Naive thymus-derived CD4-positive, alpha-beta T cell (primary cell): ENCODE results near the gene RERE. TPM values are rescaled to one million over a fixed set of nuclear protein-coding genes. Genes with fewer than 3 reads are reported as not detected.

Source experiments
- ATAC-seq: fragments of 150-1000 bp; cut with Tn5 transposase; 2 replicates; pipeline ENCODE4 v1.10.0; 2021; ENCODE audit warnings: mild to moderate bottlenecking, moderate library complexity
- CTCF ChIA-PET: fragments of 350-600 bp; sonication (Branson Sonifier 250); formaldehyde crosslinking; loops from one replicate; lab custom pipeline; 2021; ENCODE audit warnings: antibody characterized with exemption; lab: Charles Lee
- POLR2A ChIA-PET: fragments of 350-600 bp; sonication (Branson Sonifier 250); formaldehyde crosslinking; loops from one replicate; lab custom pipeline; 2021; ENCODE audit warnings: antibody characterized with exemption, inconsistent platforms; lab: Charles Lee
- DNase-seq, 9 donors: peaks; one replicate each; pipeline versions ENCODE4 v3.0.0 to v3.0.0-alpha.2; 2020 to 2022; ENCODE audit warnings: mixed read lengths in 1 of 9
- H3K27ac ChIP-seq: one replicate; pipeline ENCODE4 v1.7.0; 2013; ENCODE audit warnings: mild to moderate bottlenecking, low read depth, low read length, moderate library complexity
- H3K27me3 ChIP-seq, 2 donors: one replicate each; pipeline ENCODE4 v1.7.0; 2013; ENCODE audit warnings: low read length in 2 of 2, mild to moderate bottlenecking in 2 of 2, moderate library complexity in 2 of 2; ENCODE audit not compliant: control insufficient read depth in 2 of 2, insufficient read depth in 2 of 2
- H3K36me3 ChIP-seq, 3 experiments: 1 replicate in 2 of 3; 2 replicates in 1 of 3; pipeline ENCODE4 v1.7.0; 2013; ENCODE audit warnings: low read length in 3 of 3, mild to moderate bottlenecking in 3 of 3, moderate library complexity in 1 of 3; ENCODE audit not compliant: insufficient read depth in 3 of 3, control insufficient read depth in 2 of 3
- H3K4me1 ChIP-seq, 2 donors: one replicate each; pipeline ENCODE4 v1.7.0; 2013; ENCODE audit warnings: low read length in 2 of 2, mild to moderate bottlenecking in 2 of 2, moderate library complexity in 1 of 2; ENCODE audit not compliant: control insufficient read depth in 2 of 2, insufficient read depth in 2 of 2
- H3K4me3 ChIP-seq: 2 replicates; pipeline ENCODE4 v1.7.0; 2013; ENCODE audit warnings: mild to moderate bottlenecking, low read length
- H3K9me3 ChIP-seq, 3 experiments: 1 replicate in 2 of 3; 2 replicates in 1 of 3; pipeline ENCODE4 v1.7.0; 2013; ENCODE audit warnings: low read length in 3 of 3; ENCODE audit not compliant: control insufficient read depth in 2 of 3
- H3K27ac Mint-ChIP-seq, 9 donors: one replicate each; pipeline ENCODE4 v1.8.0; 2020 to 2022; ENCODE audit warnings: mixed read lengths in 9 of 9, mild to moderate bottlenecking in 8 of 9, moderate library complexity in 5 of 9, inconsistent platforms in 2 of 9
- H3K27me3 Mint-ChIP-seq, 5 donors: one replicate each; pipeline ENCODE4 v1.8.0; 2021 to 2022; ENCODE audit warnings: mixed read lengths in 5 of 5, mild to moderate bottlenecking in 1 of 5
- H3K36me3 Mint-ChIP-seq, 5 donors: one replicate each; pipeline ENCODE4 v1.8.0; 2020 to 2022; ENCODE audit warnings: mixed read lengths in 5 of 5, mild to moderate bottlenecking in 3 of 5, inconsistent platforms in 1 of 5
- H3K4me1 Mint-ChIP-seq, 7 donors: one replicate each; pipeline ENCODE4 v1.8.0; 2020 to 2022; ENCODE audit warnings: mixed read lengths in 7 of 7, mild to moderate bottlenecking in 3 of 7, inconsistent platforms in 1 of 7
- H3K4me3 Mint-ChIP-seq, 10 donors: one replicate each; pipeline ENCODE4 v1.8.0; 2020 to 2022; ENCODE audit warnings: mild to moderate bottlenecking in 10 of 10, mixed read lengths in 10 of 10, moderate library complexity in 6 of 10, inconsistent platforms in 2 of 10
- H3K9me3 Mint-ChIP-seq, 11 donors: one replicate each; pipeline ENCODE4 v1.8.0; 2020 to 2022; ENCODE audit warnings: mixed read lengths in 11 of 11, mild to moderate bottlenecking in 4 of 11, inconsistent platforms in 1 of 11, moderate library complexity in 1 of 11
- intact Hi-C, 2 donors: fragments of 100-400 bp; cut with micrococcal nuclease; formaldehyde crosslinking; loops; one replicate each; pipeline ENCODE4 v1.15.1; 2023
- polyA plus RNA-seq, 2 donors: library from polyadenylated mRNA; unstranded; fragments of 300-500 nt; fragmentation: Illumina TruSeq; gene quantifications; one replicate each; pipeline ENCODE4 v1.2.3, GENCODE V29; 2021
- total RNA-seq, 6 experiments: library from RNA in 5 of 6; stranded (reverse) in 5 of 6; gene quantifications; 1 replicate in 5 of 6; 2 replicates in 1 of 6; pipeline ENCODE4 v1.2.3 and lab custom pipeline; 2021 to 2026

Gene RERE
- total and polyA plus RNA-seq, 7 experiments from 2014 or later = 7.3 to 114 (median 106) TPM

DNA sequence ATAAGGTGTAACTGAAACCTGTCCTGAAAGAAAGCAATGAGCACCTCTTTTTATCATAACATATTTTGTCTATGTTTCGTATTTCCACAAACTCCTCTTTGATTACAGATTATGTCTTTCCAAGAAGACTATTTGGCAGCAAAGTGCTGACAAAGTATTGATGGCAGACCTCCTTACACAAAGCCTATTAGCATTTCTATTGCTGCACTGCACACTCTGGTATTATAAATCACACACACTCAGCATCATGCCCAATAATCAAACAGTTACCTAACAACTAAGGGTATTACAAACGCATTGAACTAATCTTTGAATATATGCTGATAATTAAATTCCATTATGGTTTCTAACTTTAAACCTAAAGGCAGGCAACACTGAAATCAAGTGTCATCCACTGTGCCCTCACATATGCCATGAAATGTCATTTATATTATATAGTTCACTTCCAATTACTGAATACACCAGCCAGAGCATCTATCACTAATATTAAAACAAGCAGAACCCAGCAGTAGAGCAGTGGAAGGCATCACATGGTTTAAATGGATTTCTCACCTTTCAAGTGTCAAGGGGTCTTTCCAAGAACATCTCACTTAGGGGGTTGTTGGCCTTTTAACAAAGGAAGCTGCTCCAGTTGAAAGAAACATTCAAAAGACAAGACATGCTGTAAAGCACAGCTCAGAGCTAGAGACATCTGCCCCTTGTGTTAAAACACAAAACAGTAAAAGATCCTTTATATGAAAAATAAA lies 239.1 kb downstream of the RERE start:
- no peak overlapping the region for H3K4me3 ChIP-seq
- ChIA-PET POLR2A (interaction anchor here (0.6 kb wide), 1 partner anchor 166 kb away, joined by 3 read pairs; no protein-coding TSS in a partner anchor), CTCF (interaction anchor here (1.0 to 1.1 kb wide), 2 partner anchors 16 to 148 kb away, joined by 3 to 4 read pairs; no protein-coding TSS in a partner anchor)
- no peaks in the 10 kb centered on the region for H3K9me3 Mint-ChIP-seq
- no peak for DNase-seq
- no peaks in the 10 kb centered on the region for H3K27me3 Mint-ChIP-seq
- H3K27ac Mint-ChIP-seq = no peak overlapping the region
- H3K4me1 ChIP-seq = no peaks in the 10 kb centered on the region
- intact Hi-C loops = no loop called here
- H3K36me3 Mint-ChIP-seq = peaks cover 0 to 18% (median 7%) of the 10 kb centered on the region in 5 donors
- H3K27ac ChIP-seq = no peak overlapping the region
- no peaks in the 10 kb centered on the region for H3K9me3 ChIP-seq
- no peaks in the 10 kb centered on the region for H3K36me3 ChIP-seq
- ATAC-seq = no peak
- no peaks in the 10 kb centered on the region for H3K27me3 ChIP-seq
- peaks cover 0 to 9% (median 0%) of the 10 kb centered on the region in 7 donors for H3K4me1 Mint-ChIP-seq
- H3K4me3 Mint-ChIP-seq = no peak overlapping the region

- ATAC-seq (no peak), DNase-seq (no peak)
- Histone ChIP-seq H3K36me3 (no peaks in the 10 kb centered on the region), H3K27ac (no peak overlapping the region), H3K9me3 (no peaks in the 10 kb centered on the region), H3K27me3 (no peaks in the 10 kb centered on the region), H3K4me1 (no peaks in the 10 kb centered on the region), H3K4me3 (no peak overlapping the region)
- ChIA-PET CTCF (no interaction called here), POLR2A (interaction anchor here (1.1 kb wide), 1 partner anchor 10 kb away, joined by 3 read pairs; no protein-coding TSS in a partner anchor)
- H3K36me3 Mint-ChIP-seq = peaks cover 0 to 18% (median 5%) of the 10 kb centered on the region in 5 donors
- no peak overlapping the region for H3K4me3 Mint-ChIP-seq
- no peaks in the 10 kb centered on the region for H3K27me3 Mint-ChIP-seq
- intact Hi-C loops = no loop called here
- no peaks in the 10 kb centered on the region for H3K9me3 Mint-ChIP-seq
- peak overlapping the region in 1 of 9 donors; percentile 64 for H3K27ac Mint-ChIP-seq
- peaks cover 0 to 13% (median 10%) of the 10 kb centered on the region in 7 donors for H3K4me1 Mint-ChIP-seq
Observed at GRCh38 chr1:8574985-8575384, 242.5 kb downstream of the RERE start.

DNA sequence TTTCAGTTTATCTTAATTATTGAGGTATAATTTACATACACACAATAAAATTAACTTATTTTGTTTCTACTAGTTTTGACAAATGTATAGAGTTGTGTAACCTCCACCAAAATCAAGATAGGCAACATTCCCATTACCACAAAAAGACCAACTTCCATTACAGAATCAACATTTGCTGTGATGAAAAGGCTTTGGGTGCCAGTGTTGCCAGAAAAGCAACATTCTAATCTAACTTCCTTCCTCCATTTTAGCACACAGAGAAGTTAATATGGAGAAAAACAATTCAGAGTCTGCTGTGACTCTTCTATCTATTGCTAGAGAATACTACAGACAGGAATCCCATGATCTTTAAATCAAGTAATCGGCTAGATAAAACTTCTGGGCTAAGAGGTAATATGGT lies 245.3 kb downstream of the RERE start:
- Mint-ChIP-seq H3K36me3 (peaks cover 0 to 4% (median 0%) of the 10 kb centered on the region in 5 donors), H3K4me3 (no peak overlapping the region), H3K4me1 (peaks cover 0 to 12% (median 9%) of the 10 kb centered on the region in 7 donors), H3K27ac (peak overlapping the region in 2 of 9 donors; percentile 30 to 54), H3K9me3 (no peaks in the 10 kb centered on the region), H3K27me3 (no peaks in the 10 kb centered on the region)
- intact Hi-C loops = no loop called here
- no peaks in the 10 kb centered on the region for H3K27me3 ChIP-seq
- ChIA-PET POLR2A (no interaction called here), CTCF (no interaction called here)
- DNase-seq (no peak), ATAC-seq (no peak)
- no peaks in the 10 kb centered on the region for H3K9me3 ChIP-seq
- no peaks in the 10 kb centered on the region for H3K36me3 ChIP-seq
- H3K4me3 ChIP-seq = no peak overlapping the region
- no peaks in the 10 kb centered on the region for H3K4me1 ChIP-seq
- H3K27ac ChIP-seq = no peak overlapping the region

- Histone ChIP-seq H3K27ac (no peak overlapping the region), H3K9me3 (no peaks in the 10 kb centered on the region), H3K4me3 (no peak overlapping the region), H3K4me1 (no peaks in the 10 kb centered on the region), H3K27me3 (no peaks in the 10 kb centered on the region), H3K36me3 (no peaks in the 10 kb centered on the region)
- Mint-ChIP-seq H3K9me3 (no peaks in the 10 kb centered on the region), H3K27me3 (no peaks in the 10 kb centered on the region), H3K4me1 (peaks cover 0 to 12% (median 9%) of the 10 kb centered on the region in 7 donors), H3K27ac (peak overlapping the region in 1 of 9 donors; percentile 30), H3K36me3 (peaks cover 0 to 4% (median 0%) of the 10 kb centered on the region in 5 donors), H3K4me3 (no peak overlapping the region)
- ChIA-PET CTCF (interaction anchor here (0.6 to 1.1 kb wide), 4 partner anchors 10 to 557 kb away, joined by 3 to 7 read pairs (median 4); no protein-coding TSS in a partner anchor), POLR2A (no interaction called here)
- DNase-seq = no peak
- ATAC-seq = no peak
- intact Hi-C loops = no loop called here
Observed at GRCh38 chr1:8571200-8571984, 246.0 kb downstream of the RERE start.

DNA sequence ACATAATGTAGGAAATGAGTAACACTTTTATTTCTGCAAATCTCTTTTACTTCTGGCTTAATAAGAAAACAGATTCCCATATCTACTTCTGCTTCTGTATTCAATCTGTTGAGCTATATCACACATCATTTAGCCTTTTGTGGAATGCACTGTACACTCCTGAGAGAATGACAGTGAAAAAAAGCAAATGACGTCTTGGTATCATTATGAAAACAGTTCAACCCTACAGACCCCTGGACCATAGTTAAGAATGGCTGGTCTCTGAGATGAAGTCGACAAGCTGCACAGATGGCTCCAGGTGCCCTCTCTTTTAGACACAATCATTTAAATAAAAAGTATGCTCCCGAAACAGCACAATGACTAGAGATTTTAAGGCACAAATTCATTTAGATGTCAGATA lies 247.0 kb downstream of the RERE start:
- ATAC-seq (no peak), DNase-seq (no peak)
- H3K27me3 ChIP-seq = no peaks in the 10 kb centered on the region
- no peak overlapping the region for H3K27ac ChIP-seq
- ChIA-PET CTCF (interaction anchor here (0.6 to 1.7 kb wide), 5 partner anchors 9 to 556 kb away, joined by 3 to 7 read pairs (median 4); no protein-coding TSS in a partner anchor), POLR2A (interaction anchor here (1.0 kb wide), 1 partner anchor 274 kb away, joined by 3 read pairs; no protein-coding TSS in a partner anchor)
- H3K36me3 ChIP-seq = no peaks in the 10 kb centered on the region
- Mint-ChIP-seq H3K36me3 (peaks cover 0 to 4% (median 0%) of the 10 kb centered on the region in 5 donors), H3K4me3 (no peak overlapping the region), H3K4me1 (peaks cover 0 to 12% (median 9%) of the 10 kb centered on the region in 7 donors), H3K27ac (no peak overlapping the region), H3K27me3 (no peaks in the 10 kb centered on the region), H3K9me3 (no peaks in the 10 kb centered on the region)
- no peak overlapping the region for H3K4me3 ChIP-seq
- intact Hi-C loops = no loop called here
- no peaks in the 10 kb centered on the region for H3K4me1 ChIP-seq
- H3K9me3 ChIP-seq = no peaks in the 10 kb centered on the region

GRCh38 chr1:8569242-8569641 lies 248.2 kb downstream of the RERE start:
- no peak for DNase-seq
- Histone ChIP-seq H3K9me3 (no peaks in the 10 kb centered on the region), H3K27me3 (no peaks in the 10 kb centered on the region), H3K4me1 (no peaks in the 10 kb centered on the region), H3K27ac (no peak overlapping the region), H3K36me3 (no peaks in the 10 kb centered on the region), H3K4me3 (no peak overlapping the region)
- Mint-ChIP-seq H3K9me3 (no peaks in the 10 kb centered on the region), H3K27me3 (no peaks in the 10 kb centered on the region), H3K27ac (no peak overlapping the region), H3K36me3 (peaks cover 0 to 4% (median 1%) of the 10 kb centered on the region in 5 donors), H3K4me1 (peaks cover 0 to 12% (median 9%) of the 10 kb centered on the region in 7 donors), H3K4me3 (no peak overlapping the region)
- intact Hi-C loops = no loop called here
- ATAC-seq = no peak
- POLR2A ChIA-PET = interaction anchor here (0.6 to 0.9 kb wide), 3 partner anchors 10 to 172 kb away, joined by 3 to 4 read pairs (median 3); no protein-coding TSS in a partner anchor
- CTCF ChIA-PET = interaction anchor here (0.7 to 1.7 kb wide), 3 partner anchors 22 to 270 kb away, joined by 3 to 4 read pairs (median 4); no protein-coding TSS in a partner anchor
